Gastroesophageal sphincter (tissue), 4 donors: Measurements from ENCODE around the gene FAM149A. TPM values are rescaled to one million over a fixed set of nuclear protein-coding genes. Genes with fewer than 3 reads are reported as not detected.

Experiments
- ATAC-seq: fragments of 150-250 bp; one replicate; pipeline ENCODE4 v1.9.1; 2016; ENCODE audit warnings: mild to moderate bottlenecking, moderate library complexity
- H3K27ac ChIP-seq, 4 donors: fragments of 200-600 bp; sonication (generic) in 3 of 4; 1 replicate in 3 of 4; 2 replicates in 1 of 4; pipeline ENCODE4 v1.5.1; 2016 to 2019
- H3K27me3 ChIP-seq: fragments of 200-600 bp; sonication (generic); one replicate; pipeline ENCODE4 v1.5.1; 2019
- H3K36me3 ChIP-seq, 2 donors: fragments of 200-600 bp; sonication (generic); one replicate each; pipeline ENCODE4 v1.5.1; 2019; ENCODE audit warnings: control low read depth in 1 of 2
- H3K4me1 ChIP-seq, 3 donors: fragments of 200-600 bp; sonication (generic); 1 replicate in 2 of 3; 2 replicates in 1 of 3; pipeline ENCODE4 v1.5.1; 2016 to 2019; ENCODE audit warnings: control low read depth in 2 of 3
- H3K4me3 ChIP-seq, 2 donors: fragments of 200-600 bp; sonication (generic); one replicate each; pipeline ENCODE4 v1.5.1; 2019; ENCODE audit warnings: mild to moderate bottlenecking in 1 of 2, moderate library complexity in 1 of 2
- H3K9me3 ChIP-seq, 3 donors: fragments of 200-600 bp; sonication (generic); one replicate each; pipeline ENCODE4 v1.5.1; 2017 to 2019; ENCODE audit warnings: control low read depth in 2 of 3
- CTCF ChIP-seq, 4 experiments: fragments of 200-600 bp in 2 of 4; fragments of 450-650 bp in 2 of 4; sonication (generic) in 1 of 4; IDR thresholded peaks; one replicate each; pipeline ENCODE4 v1.5.1; 2017 to 2019; ENCODE audit warnings: antibody characterized with exemption in 4 of 4, mild to moderate bottlenecking in 2 of 4, moderate library complexity in 2 of 4
- EP300 ChIP-seq: sonication (generic); formaldehyde crosslinking; IDR thresholded peaks from one replicate; pipeline ENCODE4 v1.6.1; 2017; ENCODE audit warnings: antibody characterized with exemption, mild to moderate bottlenecking
- POLR2A ChIP-seq, 2 donors: fragments of 450-650 bp; IDR thresholded peaks; one replicate each; pipeline ENCODE4 v1.6.1; 2017; ENCODE audit warnings: antibody characterized with exemption in 2 of 2, mild to moderate bottlenecking in 2 of 2, moderate library complexity in 1 of 2
- POLR2AphosphoS5 ChIP-seq: sonication (generic); formaldehyde crosslinking; IDR thresholded peaks from one replicate; pipeline ENCODE4 v1.6.1; 2017; ENCODE audit warnings: antibody characterized with exemption
- WGBS, 2 donors: methylation state at CpG; one replicate each; pipeline ENCODE4 v1.1.5; 2018; ENCODE audit warnings: low coverage in 1 of 2; 5-methylcytosine and 5-hydroxymethylcytosine counted together
- total RNA-seq, 4 donors: library from RNA; depleted of rRNA; stranded (reverse); fragments of >200 nt; gene quantifications; one replicate each; pipeline ENCODE4 v1.1.0, GENCODE V29; 2016

Gene FAM149A
- total RNA-seq, 4 donors from 2014 or later = 24.9 to 39.8 (median 32.7) TPM

- Histone ChIP-seq H3K4me1 (no peaks in the 10 kb centered on the region), H3K27me3 (no peaks in the 10 kb centered on the region), H3K27ac (no peak overlapping the region), H3K36me3 (peaks cover 0 to 11% of the 10 kb centered on the region in 2 donors), H3K9me3 (no peaks in the 10 kb centered on the region), H3K4me3 (no peak overlapping the region)
- no peak for ATAC-seq
- TF ChIP-seq POLR2A (IDR thresholded peaks at IDR 0.05) = no peak
- no peak for TF ChIP-seq CTCF (IDR thresholded peaks at IDR 0.05)
- no peak for TF ChIP-seq EP300
- no peak for TF ChIP-seq POLR2AphosphoS5
Measured at GRCh38 chr4:186088523-186088922, 16.0 kb upstream of the FAM149A start.

- Histone ChIP-seq H3K4me3 (no peak overlapping the region), H3K9me3 (no peaks in the 10 kb centered on the region), H3K27ac (no peak overlapping the region), H3K4me1 (no peaks in the 10 kb centered on the region), H3K36me3 (no peaks in the 10 kb centered on the region), H3K27me3 (no peaks in the 10 kb centered on the region)
- 93 to 96% methylated on average over 15 to 16 of the region's 17 CpGs for WGBS, 2 donors
- TF ChIP-seq POLR2A (IDR thresholded peaks at IDR 0.05) = no peak
- no peak for TF ChIP-seq EP300
- no peak for TF ChIP-seq CTCF (IDR thresholded peaks at IDR 0.05)
- no peak for TF ChIP-seq POLR2AphosphoS5
- ATAC-seq = no peak
Measured at GRCh38 chr4:186092296-186092695, 12.2 kb upstream of the FAM149A start.

GRCh38 chr4:186095406-186095805, 9.1 kb upstream of the FAM149A start:
- 58 to 67% methylated on average over 3 to 13 of the region's 13 CpGs for WGBS, 2 donors
- Histone ChIP-seq H3K36me3 (no peaks in the 10 kb centered on the region), H3K27me3 (no peaks in the 10 kb centered on the region), H3K4me1 (no peaks in the 10 kb centered on the region), H3K4me3 (no peak overlapping the region), H3K27ac (no peak overlapping the region), H3K9me3 (no peaks in the 10 kb centered on the region)
- TF ChIP-seq CTCF (IDR thresholded peaks at IDR 0.05) (no peak), EP300 (no peak), POLR2AphosphoS5 (no peak), POLR2A (IDR thresholded peaks at IDR 0.05) (no peak)
- ATAC-seq = no peak

GRCh38 chr4:186096681-186097165, 7.8 kb upstream of the FAM149A start:
- H3K27me3 ChIP-seq = no peaks in the 10 kb centered on the region
- no peaks in the 10 kb centered on the region for H3K9me3 ChIP-seq
- no peak overlapping the region for H3K4me3 ChIP-seq
- H3K4me1 ChIP-seq = no peaks in the 10 kb centered on the region
- 50 to 90% methylated on average over 3 to 8 of the region's 9 CpGs for WGBS, 2 donors
- no peaks in the 10 kb centered on the region for H3K36me3 ChIP-seq
- peak overlapping the region in 1 of 4 donors; percentile 10 for H3K27ac ChIP-seq
- ATAC-seq = peak; percentile 36
- TF ChIP-seq POLR2A (IDR thresholded peaks at IDR 0.05) (no peak), EP300 (no peak), POLR2AphosphoS5 (no peak), CTCF (IDR thresholded peaks at IDR 0.05) (no peak)

- Histone ChIP-seq H3K9me3 (no peaks in the 10 kb centered on the region), H3K27me3 (no peaks in the 10 kb centered on the region), H3K4me3 (no peak overlapping the region), H3K4me1 (no peaks in the 10 kb centered on the region), H3K36me3 (no peaks in the 10 kb centered on the region), H3K27ac (no peak overlapping the region)
- no peak for ATAC-seq
- TF ChIP-seq EP300 = no peak
- WGBS, 2 donors = 80 to 100% methylated on average over 4 to 5 of the region's 5 CpGs
Measured at GRCh38 chr4:186097386-186097785, 7.1 kb upstream of the FAM149A start.
